HEK293 (cell line): ENCODE measurements around the gene DPYSL4.

ENCODE experiments used
- CTCF ChIA-PET: fragments of 350-600 bp; formaldehyde crosslinking; extraction: SDS; loops from one replicate; lab custom pipeline; 2021; ENCODE audit warnings: antibody characterized with exemption; lab: Yijun Ruan, JAX
- POLR2A ChIA-PET: fragments of 300-600 bp; formaldehyde crosslinking; extraction: SDS; loops from one replicate; lab custom pipeline; 2020; ENCODE audit warnings: antibody characterized with exemption, inconsistent platforms; lab: Yijun Ruan, JAX
- H3K27ac ChIP-seq: fragments of 200-500 bp; sonication (Bioruptor generic); 2 replicates; pipeline ENCODE4 v1.5.1; 2014; ENCODE audit warnings: low read depth, low read length, control low read depth, inconsistent platforms; ENCODE audit errors: extremely low read depth
- H3K36me3 ChIP-seq, 2 experiments: fragments of 200-500 bp in 1 of 2; sonication (Bioruptor generic) in 1 of 2; 1 replicate in 1 of 2; 2 replicates in 1 of 2; pipeline ENCODE4 v1.5.1; 2014 to 2017; ENCODE audit warnings: inconsistent platforms in 2 of 2, low read length in 2 of 2; ENCODE audit not compliant: control insufficient read depth in 2 of 2, insufficient read depth in 1 of 2
- H3K4me1 ChIP-seq: fragments of 200-500 bp; sonication (Bioruptor generic); 2 replicates; pipeline ENCODE4 v1.5.1; 2014; ENCODE audit warnings: mild to moderate bottlenecking, low read length, inconsistent platforms; ENCODE audit not compliant: control insufficient read depth, insufficient read depth
- H3K4me3 ChIP-seq: 2 replicates; pipeline ENCODE4 v1.5.1; 2011; ENCODE audit warnings: low read depth, mild to moderate bottlenecking, control low read depth, low read length, moderate library complexity
- H3K9me3 ChIP-seq: fragments of 200-500 bp; sonication (Bioruptor generic); 2 replicates; pipeline ENCODE4 v1.5.1; 2014; ENCODE audit warnings: low read depth, low read length, inconsistent platforms; ENCODE audit not compliant: control insufficient read depth, insufficient read depth
- BCL11A ChIP-seq: fragments of 450-650 bp; formaldehyde crosslinking; IDR thresholded peaks from 2 replicates; pipeline ENCODE4 v1.5.1; 2016; ENCODE audit warnings: low read depth, missing biosample characterization, missing genetic modification characterization
- HOXD13 ChIP-seq: sonication (generic); formaldehyde crosslinking; IDR thresholded peaks from 2 replicates; pipeline ENCODE4 v1.8.0; 2022; ENCODE audit warnings: missing genetic modification reagents, borderline replicate concordance
- INSM2 ChIP-seq: fragments of 450-650 bp; formaldehyde crosslinking; IDR thresholded peaks from 2 replicates; pipeline ENCODE4 v1.5.1; 2016; ENCODE audit warnings: missing biosample characterization, missing genetic modification characterization
- SETDB1 ChIP-seq: IDR thresholded peaks from one replicate; pipeline ENCODE4 v1.6.1; 2017; ENCODE audit warnings: mild to moderate bottlenecking, low read length, moderate library complexity, mixed read lengths; ENCODE audit not compliant: insufficient read length
- ZNF133 ChIP-seq: fragments of 450-650 bp; formaldehyde crosslinking; IDR thresholded peaks from 2 replicates; pipeline ENCODE4 v1.5.1; 2016; ENCODE audit warnings: missing biosample characterization, missing genetic modification characterization
- ZNF155 ChIP-seq: fragments of 450-650 bp; formaldehyde crosslinking; IDR thresholded peaks from 2 replicates; pipeline ENCODE4 v1.5.1; 2016; ENCODE audit warnings: missing biosample characterization, missing genetic modification characterization
- ZNF18 ChIP-seq: fragments of 450-650 bp; formaldehyde crosslinking; IDR thresholded peaks from 2 replicates; pipeline ENCODE4 v1.5.1; 2016; ENCODE audit warnings: missing biosample characterization, missing genetic modification characterization
- ZNF223 ChIP-seq: fragments of 450-650 bp; formaldehyde crosslinking; IDR thresholded peaks from 2 replicates; pipeline ENCODE4 v1.5.1; 2016; ENCODE audit warnings: missing biosample characterization, missing genetic modification characterization
- ZNF23 ChIP-seq: fragments of 450-650 bp; formaldehyde crosslinking; IDR thresholded peaks from 2 replicates; pipeline ENCODE4 v1.5.1; 2016; ENCODE audit warnings: missing biosample characterization, missing genetic modification characterization, borderline replicate concordance
- ZNF266 ChIP-seq: fragments of 450-650 bp; formaldehyde crosslinking; IDR thresholded peaks from 2 replicates; pipeline ENCODE4 v1.5.1; 2016; ENCODE audit warnings: missing biosample characterization, missing genetic modification characterization, low read depth
- ZNF473 ChIP-seq: fragments of 450-650 bp; formaldehyde crosslinking; IDR thresholded peaks from 2 replicates; pipeline ENCODE4 v1.5.1; 2017; ENCODE audit warnings: missing biosample characterization, missing genetic modification characterization
- ZNF549 ChIP-seq: fragments of 450-650 bp; IDR thresholded peaks from 2 replicates; pipeline ENCODE4 v1.5.1; 2018; ENCODE audit warnings: missing biosample characterization, missing genetic modification characterization, mild to moderate bottlenecking, inconsistent platforms, moderate library complexity
- ZNF558 ChIP-seq: fragments of 450-650 bp; formaldehyde crosslinking; IDR thresholded peaks from 2 replicates; pipeline ENCODE4 v1.5.1; 2016; ENCODE audit warnings: missing biosample characterization, missing genetic modification characterization
- ZNF624 ChIP-seq: fragments of 450-650 bp; formaldehyde crosslinking; IDR thresholded peaks from 2 replicates; pipeline ENCODE4 v1.5.1; 2017; ENCODE audit warnings: missing biosample characterization, missing genetic modification characterization
- ZNF626 ChIP-seq: fragments of 450-650 bp; sonication (Bioruptor Pico); formaldehyde crosslinking; IDR thresholded peaks from 2 replicates; pipeline ENCODE4 v1.5.1; 2018; ENCODE audit warnings: missing biosample characterization, missing genetic modification characterization, inconsistent platforms
- ZNF701 ChIP-seq: fragments of 450-650 bp; formaldehyde crosslinking; IDR thresholded peaks from 2 replicates; pipeline ENCODE4 v1.5.1; 2016; ENCODE audit warnings: missing biosample characterization, missing genetic modification characterization
- ZSCAN30 ChIP-seq: fragments of 450-650 bp; IDR thresholded peaks from 2 replicates; pipeline ENCODE4 v1.5.1; 2018; ENCODE audit warnings: missing biosample characterization, mild to moderate bottlenecking, missing genetic modification characterization, moderate library complexity
- TF ChIP-seq, protein P1 (sequence below): fragments of 450-650 bp; formaldehyde crosslinking; IDR thresholded peaks from 2 replicates; pipeline ENCODE4 v1.5.1; 2016; ENCODE audit warnings: missing biosample characterization, missing genetic modification characterization, borderline replicate concordance
- TF ChIP-seq, protein P2 (sequence below): fragments of 450-650 bp; formaldehyde crosslinking; IDR thresholded peaks from 2 replicates; pipeline ENCODE4 v1.5.1; 2016; ENCODE audit warnings: missing biosample characterization, missing genetic modification characterization
- TF ChIP-seq, protein P3 (sequence below): fragments of 450-650 bp; formaldehyde crosslinking; IDR thresholded peaks from 2 replicates; pipeline ENCODE4 v1.5.1; 2016; ENCODE audit warnings: missing biosample characterization, missing genetic modification characterization
- TF ChIP-seq, protein P4 (sequence below): fragments of 450-650 bp; formaldehyde crosslinking; IDR thresholded peaks from 2 replicates; pipeline ENCODE4 v1.5.1; 2016; ENCODE audit warnings: missing biosample characterization, missing genetic modification characterization

DPYSL4 gene

GRCh38 chr10:132199268-132199853, 12.6 kb downstream of the DPYSL4 start:
- POLR2A ChIA-PET, result no interaction called here
- no peaks in the 10 kb centered on the region for H3K9me3 ChIP-seq
- H3K27ac ChIP-seq, result no peak overlapping the region
- no peaks in the 10 kb centered on the region for H3K4me1 ChIP-seq
- TF ChIP-seq SETDB1, result no peak
- TF ChIP-seq ZNF23, result no peak
- TF ChIP-seq ZNF266, result no peak
- no peak for TF ChIP-seq ZNF18
- TF ChIP-seq, all 188 proteins: peak for 0
- Histone ChIP-seq H3K36me3 (no peaks in the 10 kb centered on the region), H3K4me3 (no peak overlapping the region)
- CTCF ChIA-PET, result interaction anchor here (0.6 kb wide), 1 partner anchor 248 kb away, joined by 3 read pairs; no protein-coding TSS in a partner anchor

- H3K36me3 ChIP-seq, result no peaks in the 10 kb centered on the region
- no peaks in the 10 kb centered on the region for H3K9me3 ChIP-seq
- no peak overlapping the region for H3K27ac ChIP-seq
- ChIA-PET CTCF (no interaction called here), POLR2A (no interaction called here)
- H3K4me3 ChIP-seq, result no peak overlapping the region
- no peaks in the 10 kb centered on the region for H3K4me1 ChIP-seq
- TF ChIP-seq, protein P1, sequence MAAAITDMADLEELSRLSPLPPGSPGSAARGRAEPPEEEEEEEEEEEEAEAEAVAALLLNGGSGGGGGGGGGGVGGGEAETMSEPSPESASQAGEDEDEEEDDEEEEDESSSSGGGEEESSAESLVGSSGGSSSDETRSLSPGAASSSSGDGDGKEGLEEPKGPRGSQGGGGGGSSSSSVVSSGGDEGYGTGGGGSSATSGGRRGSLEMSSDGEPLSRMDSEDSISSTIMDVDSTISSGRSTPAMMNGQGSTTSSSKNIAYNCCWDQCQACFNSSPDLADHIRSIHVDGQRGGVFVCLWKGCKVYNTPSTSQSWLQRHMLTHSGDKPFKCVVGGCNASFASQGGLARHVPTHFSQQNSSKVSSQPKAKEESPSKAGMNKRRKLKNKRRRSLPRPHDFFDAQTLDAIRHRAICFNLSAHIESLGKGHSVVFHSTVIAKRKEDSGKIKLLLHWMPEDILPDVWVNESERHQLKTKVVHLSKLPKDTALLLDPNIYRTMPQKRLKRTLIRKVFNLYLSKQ (tag by site-specific recombination), result no peak
- TF ChIP-seq, protein P2, sequence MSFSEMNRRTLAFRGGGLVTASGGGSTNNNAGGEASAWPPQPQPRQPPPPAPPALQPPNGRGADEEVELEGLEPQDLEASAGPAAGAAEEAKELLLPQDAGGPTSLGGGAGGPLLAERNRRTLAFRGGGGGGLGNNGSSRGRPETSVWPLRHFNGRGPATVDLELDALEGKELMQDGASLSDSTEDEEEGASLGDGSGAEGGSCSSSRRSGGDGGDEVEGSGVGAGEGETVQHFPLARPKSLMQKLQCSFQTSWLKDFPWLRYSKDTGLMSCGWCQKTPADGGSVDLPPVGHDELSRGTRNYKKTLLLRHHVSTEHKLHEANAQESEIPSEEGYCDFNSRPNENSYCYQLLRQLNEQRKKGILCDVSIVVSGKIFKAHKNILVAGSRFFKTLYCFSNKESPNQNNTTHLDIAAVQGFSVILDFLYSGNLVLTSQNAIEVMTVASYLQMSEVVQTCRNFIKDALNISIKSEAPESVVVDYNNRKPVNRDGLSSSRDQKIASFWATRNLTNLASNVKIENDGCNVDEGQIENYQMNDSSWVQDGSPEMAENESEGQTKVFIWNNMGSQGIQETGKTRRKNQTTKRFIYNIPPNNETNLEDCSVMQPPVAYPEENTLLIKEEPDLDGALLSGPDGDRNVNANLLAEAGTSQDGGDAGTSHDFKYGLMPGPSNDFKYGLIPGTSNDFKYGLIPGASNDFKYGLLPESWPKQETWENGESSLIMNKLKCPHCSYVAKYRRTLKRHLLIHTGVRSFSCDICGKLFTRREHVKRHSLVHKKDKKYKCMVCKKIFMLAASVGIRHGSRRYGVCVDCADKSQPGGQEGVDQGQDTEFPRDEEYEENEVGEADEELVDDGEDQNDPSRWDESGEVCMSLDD (tag by site-specific recombination), result no peak
- TF ChIP-seq, protein P3, sequence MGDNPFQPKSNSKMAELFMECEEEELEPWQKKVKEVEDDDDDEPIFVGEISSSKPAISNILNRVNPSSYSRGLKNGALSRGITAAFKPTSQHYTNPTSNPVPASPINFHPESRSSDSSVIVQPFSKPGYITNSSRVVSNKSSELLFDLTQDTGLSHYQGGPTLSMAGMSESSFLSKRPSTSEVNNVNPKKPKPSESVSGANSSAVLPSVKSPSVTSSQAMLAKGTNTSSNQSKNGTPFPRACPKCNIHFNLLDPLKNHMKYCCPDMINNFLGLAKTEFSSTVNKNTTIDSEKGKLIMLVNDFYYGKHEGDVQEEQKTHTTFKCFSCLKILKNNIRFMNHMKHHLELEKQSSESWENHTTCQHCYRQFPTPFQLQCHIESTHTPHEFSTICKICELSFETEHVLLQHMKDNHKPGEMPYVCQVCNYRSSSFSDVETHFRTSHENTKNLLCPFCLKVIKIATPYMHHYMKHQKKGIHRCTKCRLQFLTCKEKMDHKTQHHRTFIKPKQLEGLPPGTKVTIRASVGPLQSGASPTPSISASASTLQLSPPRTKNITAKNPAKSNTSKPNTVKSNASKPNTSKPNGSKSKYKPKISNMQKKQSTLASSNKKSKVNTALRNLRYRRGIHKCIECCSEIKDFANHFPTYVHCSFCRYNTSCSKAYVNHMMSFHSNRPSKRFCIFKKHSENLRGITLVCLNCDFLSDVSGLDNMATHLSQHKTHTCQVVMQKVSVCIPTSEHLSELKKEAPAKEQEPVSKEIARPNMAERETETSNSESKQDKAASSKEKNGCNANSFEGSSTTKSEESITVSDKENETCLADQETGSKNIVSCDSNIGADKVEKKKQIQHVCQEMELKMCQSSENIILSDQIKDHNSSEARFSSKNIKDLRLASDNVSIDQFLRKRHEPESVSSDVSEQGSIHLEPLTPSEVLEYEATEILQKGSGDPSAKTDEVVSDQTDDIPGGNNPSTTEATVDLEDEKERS, result no peak
- no peak for TF ChIP-seq ZSCAN30 (tag by site-specific recombination)
- TF ChIP-seq ZNF549 (tag by site-specific recombination), result no peak
- no peak for TF ChIP-seq INSM2 (tag by site-specific recombination)
- TF ChIP-seq ZNF626 (tag by site-specific recombination), result no peak
- TF ChIP-seq ZNF558 (tag by site-specific recombination), result no peak
- TF ChIP-seq ZNF473 (tag by site-specific recombination), result no peak
- TF ChIP-seq, protein P4, sequence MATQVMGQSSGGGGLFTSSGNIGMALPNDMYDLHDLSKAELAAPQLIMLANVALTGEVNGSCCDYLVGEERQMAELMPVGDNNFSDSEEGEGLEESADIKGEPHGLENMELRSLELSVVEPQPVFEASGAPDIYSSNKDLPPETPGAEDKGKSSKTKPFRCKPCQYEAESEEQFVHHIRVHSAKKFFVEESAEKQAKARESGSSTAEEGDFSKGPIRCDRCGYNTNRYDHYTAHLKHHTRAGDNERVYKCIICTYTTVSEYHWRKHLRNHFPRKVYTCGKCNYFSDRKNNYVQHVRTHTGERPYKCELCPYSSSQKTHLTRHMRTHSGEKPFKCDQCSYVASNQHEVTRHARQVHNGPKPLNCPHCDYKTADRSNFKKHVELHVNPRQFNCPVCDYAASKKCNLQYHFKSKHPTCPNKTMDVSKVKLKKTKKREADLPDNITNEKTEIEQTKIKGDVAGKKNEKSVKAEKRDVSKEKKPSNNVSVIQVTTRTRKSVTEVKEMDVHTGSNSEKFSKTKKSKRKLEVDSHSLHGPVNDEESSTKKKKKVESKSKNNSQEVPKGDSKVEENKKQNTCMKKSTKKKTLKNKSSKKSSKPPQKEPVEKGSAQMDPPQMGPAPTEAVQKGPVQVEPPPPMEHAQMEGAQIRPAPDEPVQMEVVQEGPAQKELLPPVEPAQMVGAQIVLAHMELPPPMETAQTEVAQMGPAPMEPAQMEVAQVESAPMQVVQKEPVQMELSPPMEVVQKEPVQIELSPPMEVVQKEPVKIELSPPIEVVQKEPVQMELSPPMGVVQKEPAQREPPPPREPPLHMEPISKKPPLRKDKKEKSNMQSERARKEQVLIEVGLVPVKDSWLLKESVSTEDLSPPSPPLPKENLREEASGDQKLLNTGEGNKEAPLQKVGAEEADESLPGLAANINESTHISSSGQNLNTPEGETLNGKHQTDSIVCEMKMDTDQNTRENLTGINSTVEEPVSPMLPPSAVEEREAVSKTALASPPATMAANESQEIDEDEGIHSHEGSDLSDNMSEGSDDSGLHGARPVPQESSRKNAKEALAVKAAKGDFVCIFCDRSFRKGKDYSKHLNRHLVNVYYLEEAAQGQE (tag by site-specific recombination), result no peak
- TF ChIP-seq ZNF701, result no peak
- TF ChIP-seq ZNF624 (tag by site-specific recombination), result no peak
- no peak for TF ChIP-seq BCL11A (tag by site-specific recombination)
- TF ChIP-seq ZNF155 (tag by site-specific recombination), result no peak
- TF ChIP-seq ZNF133 (tag by site-specific recombination), result no peak
- TF ChIP-seq ZNF223 (tag by site-specific recombination), result no peak
- TF ChIP-seq HOXD13, result no peak
Observed at GRCh38 chr10:132199854-132200311, 13.1 kb downstream of the DPYSL4 start.
